NCI-H2196 treated with DMSO at 0.1 percent for 48 hours (cell line): Measurements from ENCODE around the gene ARHGAP8.
"Not testable (repeated sequence)": the region's sequence is repeated elsewhere in the genome, so short reads cannot be mapped to it uniquely, and the experiment has no call there.

Experiments
- DNase-seq: peaks from one replicate; lab custom pipeline; 2025; ENCODE audit not compliant: unreplicated experiment; lab: John Stamatoyannopoulos, UW

ARHGAP8 gene

DNA sequence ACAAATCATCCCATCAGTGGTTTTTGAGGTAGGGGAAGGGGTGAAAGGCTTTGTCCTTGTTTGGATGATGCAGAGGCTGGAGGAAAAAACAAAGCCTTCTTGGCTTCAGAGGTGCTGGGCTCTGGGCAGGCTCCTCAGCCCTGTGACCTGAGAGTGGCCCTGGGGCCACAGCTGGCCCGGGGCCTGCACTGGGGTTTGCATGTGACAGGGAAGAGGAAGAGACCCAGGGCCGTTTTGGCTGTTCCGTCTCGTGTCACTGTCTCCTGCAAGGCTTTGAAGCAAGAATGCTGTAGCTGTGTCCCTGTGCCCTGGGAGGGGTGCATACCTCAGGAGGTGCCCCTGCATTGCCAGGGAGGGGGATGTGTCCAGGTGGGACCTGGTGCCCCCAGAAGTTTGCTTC is 12.6 kb downstream of the ARHGAP8 start:
- no peak for DNase-seq

DNA sequence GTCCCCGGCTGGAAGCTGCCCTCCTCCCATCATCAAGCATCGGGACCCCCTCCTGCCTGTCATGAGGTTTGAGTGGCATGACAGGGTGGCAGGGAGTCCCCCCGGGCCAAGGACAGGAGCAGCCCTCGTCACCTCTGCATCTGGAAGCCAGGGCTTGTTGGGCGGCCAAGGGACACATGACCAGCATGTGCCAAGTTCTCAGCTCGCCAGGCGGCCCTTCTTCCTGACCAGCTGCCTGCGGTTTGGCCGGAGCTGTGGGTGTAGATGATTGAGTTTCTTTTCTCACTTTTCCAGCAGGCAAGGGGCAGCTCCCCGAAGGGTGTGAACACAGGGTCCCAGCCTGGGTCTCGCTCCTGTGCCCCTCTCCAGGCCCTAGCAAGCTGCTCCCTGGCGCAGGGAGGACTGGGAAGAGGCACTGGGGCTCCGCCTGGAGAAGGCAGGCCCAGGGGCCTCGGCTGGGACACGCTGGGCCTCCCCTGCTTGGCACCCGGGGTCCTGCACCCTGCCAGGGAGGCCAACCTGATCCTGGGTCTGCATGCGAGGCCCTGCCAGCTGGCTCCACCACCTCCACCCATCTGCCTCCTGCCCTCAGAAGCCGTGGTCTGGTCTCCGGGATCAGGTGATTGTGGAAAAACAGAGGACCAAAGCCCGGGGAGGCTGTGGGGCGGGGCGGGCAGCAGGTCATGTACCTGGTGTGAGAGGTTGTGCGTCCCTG is 13.4 kb downstream of the ARHGAP8 start:
- DNase-seq, result peak; percentile 46

DNA sequence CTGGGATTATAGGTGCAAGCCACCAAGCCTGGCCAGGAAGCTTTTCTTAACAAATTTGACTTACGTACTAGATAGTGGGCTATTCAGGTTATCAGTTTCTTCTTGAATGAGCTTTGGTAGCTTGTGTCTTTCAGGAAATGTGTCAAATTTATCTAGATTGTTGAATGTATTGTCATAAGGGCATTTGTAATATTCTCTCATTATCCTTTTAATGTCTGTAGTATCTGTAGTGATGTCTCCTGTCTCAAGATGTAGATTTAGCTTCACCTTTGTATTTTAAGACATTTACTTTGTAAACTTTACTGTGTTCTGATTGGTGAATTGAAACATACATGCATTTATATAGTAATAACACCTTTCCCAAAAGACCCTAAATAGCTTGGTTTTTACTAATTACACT is 20.7 kb downstream of the ARHGAP8 start:
- DNase-seq, result no peak

DNA sequence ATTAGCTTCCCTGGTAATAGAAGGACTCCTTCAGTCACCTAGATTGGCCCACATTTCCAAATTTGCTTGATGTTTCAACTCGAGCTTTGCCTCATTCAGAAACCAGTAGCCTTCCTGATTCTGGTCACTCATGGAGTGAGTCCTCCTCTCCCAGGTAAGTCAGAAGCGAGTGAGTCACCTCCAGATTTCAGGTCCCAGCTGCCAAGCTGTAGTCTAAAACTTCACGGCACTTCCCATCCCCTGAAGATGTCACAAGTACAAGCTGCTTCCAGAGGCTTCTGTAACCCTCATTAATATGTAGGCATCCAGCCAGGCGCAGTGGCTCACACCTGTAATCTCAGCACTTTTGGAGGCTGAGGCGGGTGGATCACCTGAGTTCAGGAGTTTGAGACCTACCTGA is 23.5 kb downstream of the ARHGAP8 start:
- no peak for DNase-seq

DNA sequence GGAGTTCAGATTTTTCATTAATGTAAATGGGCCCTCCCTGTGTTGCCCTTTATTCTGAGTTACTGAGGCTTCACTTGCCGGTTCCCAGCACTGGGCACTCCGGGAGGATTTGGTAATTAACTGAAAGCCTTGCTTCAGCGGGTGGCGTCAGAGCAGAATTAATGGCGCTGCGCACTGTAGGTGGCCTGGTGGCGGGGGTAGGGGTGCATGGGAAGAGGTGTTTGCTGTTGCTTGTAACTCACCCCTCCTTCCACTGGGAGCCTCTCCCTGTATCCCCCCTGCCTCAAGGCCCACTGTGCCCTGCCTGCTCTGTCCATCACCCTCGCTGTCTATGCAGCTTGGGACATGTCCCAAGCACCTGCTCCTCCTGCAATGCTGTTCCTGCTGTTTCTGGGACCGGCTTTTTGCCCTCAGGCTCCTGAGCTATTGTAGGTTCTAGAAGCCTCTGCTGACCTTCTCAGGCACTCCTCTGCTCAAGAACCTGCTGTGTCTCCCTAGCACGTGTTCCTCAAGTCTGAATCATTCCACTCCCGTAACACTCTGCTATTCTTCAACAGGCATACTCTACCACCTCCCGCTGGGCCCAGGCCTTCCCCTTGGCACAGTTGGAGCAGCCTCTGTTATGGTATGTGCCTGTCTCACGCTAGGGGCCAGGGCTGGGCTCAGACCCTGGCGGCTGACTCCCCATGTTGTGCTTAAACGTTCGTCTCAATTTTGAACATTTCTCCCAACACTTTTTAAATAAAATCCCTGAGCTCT is 24.4 kb downstream of the ARHGAP8 start:
- no peak for DNase-seq

DNA sequence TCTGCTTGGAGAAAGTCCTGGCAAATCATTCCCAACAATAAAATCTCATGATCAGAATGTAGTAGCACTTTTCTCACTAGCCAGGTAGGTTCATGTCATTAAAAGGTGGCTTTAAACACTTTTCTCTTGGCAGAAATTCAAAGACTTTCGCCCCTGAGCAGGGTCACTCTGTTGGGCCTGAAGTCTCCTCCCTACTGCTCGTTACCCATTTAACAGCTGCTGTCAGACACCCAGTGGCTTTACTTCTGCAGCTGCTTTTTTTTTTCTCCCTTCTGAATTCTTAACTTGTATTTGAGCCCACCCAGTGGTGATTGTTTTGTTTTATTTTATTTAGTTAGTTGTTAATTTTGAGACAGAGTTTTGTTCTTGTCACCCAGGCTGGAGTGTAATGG is 25.0 kb downstream of the ARHGAP8 start:
- DNase-seq, result no peak

DNA sequence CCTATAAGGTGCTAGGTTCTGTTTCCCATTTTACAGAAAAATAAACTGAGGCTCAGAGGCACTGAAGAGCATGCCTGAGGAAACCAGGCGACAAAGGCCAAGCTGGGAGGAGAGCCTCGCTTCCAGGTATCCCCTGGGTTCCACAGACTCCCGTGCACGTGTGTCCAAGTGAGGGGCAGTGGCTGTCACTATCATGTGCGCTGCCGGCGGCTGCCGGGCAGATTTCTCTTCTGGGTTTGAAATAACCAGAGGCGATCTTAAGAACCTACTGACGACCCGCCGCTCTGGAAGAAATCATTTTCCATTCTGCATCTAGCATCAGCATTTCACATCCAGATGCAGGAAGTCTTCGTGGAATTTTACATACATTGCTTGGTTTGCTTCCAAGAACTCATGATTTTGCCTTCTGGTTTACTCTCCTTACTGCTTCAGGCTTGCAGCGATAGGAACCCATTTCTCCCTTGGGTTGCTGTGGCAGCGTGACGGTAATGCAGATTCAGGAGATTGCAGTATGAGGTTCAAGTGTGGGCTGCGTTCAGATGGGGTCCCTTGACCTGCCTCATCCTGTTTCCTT is 28.6 kb downstream of the ARHGAP8 start:
- DNase-seq, result no peak

DNA sequence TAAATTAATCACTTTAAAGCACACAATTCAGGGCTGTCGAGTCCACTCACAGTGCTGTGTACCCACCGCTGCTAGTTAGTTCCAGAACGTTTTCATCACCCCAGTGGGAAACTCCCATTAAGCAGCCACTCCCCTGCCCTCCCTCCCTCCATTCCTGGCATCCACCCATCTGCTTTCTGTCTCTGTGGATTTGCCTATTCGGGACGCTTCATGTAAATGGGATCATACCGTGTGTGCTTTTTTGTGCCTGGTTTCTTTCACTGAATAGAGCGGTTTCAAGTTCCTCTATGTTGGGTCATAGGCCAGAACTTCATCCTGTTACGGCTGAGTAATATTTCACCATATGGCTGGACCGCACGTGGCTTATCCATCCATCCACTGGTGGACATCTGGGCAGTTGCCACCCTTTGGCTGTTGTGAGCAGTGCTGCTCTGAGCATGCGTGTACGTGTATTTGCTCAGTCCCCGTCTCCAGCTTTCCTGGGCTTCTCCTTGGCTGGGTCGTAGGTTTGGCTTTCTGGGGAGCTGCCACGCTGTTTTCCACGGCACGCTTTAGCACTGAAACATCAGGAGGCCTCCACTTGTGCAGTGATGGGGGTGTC is 30.1 kb downstream of the ARHGAP8 start:
- DNase-seq, result no peak

DNA sequence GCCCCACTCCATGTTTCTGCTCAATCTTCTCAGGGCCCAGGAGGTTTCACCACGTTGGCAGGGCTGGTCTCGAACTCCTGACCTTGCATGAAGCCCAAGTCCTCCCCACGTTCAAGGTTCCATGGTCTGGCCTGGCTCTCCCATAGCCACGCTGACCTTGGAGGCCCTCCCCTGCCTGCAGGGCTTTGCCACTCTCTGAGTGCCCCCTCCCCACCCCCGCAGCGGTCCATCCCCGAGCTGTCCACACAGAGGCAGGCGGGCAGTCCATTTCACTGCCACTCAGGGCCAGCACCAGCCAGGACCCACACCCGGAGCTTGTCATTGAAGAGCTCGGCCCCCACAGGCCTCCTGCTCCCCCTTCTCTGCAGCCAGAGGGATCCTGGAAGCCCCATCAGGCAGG is 30.7 kb downstream of the ARHGAP8 start:
- no peak for DNase-seq

DNA sequence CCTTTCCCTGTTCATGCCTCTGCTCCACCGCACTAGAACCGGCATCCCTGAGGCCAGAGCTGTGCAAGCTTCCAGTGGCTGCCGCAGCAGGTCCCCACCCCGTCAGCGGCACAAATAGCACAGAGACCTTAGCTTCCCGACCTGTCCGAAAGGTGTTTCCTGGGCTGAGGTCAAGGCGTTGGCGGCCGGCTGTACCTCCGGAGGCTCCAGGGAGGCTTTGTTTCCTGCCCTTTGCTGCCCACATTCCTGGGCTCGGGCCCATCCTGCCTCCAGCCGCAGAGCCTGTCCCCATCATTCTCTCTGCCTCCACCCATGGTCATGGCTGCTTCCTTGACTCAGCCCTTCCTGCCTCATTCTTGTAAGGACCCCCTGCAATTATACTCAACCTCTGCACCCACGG is 31.2 kb downstream of the ARHGAP8 start:
- DNase-seq, result no peak

DNA sequence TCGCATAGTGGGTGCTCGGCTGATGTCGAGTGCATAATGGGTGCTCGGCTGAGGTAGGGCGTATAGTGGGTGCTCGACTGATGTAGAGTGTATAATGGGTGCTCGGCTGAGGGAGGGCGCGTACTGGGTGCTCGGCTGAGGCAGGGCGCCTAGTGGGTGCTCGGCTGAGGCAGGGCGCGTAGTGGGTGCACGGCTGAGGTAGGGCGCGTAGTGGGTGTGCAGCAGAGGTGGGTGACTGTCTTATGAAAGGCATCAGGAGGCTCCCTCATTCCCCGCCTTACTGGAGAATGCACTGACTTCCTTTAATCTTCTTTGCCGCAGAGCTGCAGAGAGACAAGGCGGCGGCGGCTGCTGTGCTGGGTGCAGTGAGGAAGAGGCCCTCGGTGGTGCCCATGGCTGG is 33.8 kb downstream of the ARHGAP8 start:
- DNase-seq, result no peak

DNA sequence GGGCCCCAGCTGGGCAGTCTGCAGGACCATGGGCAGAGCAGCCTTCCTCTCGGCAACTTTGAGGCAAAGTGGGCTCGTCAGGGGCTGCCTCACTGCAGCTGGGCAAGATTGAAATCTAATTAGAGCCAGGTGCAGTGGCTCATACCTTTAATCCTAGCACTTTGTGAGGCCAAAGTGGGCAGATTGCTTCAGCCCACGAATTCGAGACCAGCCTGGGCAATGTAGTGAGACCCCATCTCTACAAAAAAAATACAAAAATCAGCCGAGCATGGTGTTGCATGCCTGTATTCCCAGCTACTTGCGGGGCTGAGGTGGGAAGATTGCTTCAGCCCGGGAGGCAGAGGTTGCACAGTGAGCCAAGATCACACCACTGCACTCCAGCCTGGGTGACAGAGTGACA is 34.2 kb downstream of the ARHGAP8 start:
- DNase-seq, result no peak

DNA sequence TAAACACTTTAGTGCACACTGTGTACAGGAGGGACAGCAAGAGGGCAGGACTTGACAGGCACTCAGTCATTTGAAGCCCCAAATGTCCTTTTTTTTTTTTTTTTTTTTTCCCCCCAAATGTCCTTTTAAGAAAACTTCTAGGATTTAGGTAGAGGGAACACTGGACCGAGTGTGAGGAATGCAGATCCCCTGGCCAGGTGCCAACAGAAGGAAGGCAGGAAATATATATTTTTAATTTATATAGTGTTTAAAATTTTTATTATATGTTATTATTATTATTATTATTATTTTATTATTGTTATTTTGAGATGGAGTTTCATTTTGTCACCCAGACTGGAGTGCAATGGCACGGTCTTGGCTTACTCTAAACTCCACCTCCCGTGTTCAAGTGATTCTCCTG is 35.5 kb downstream of the ARHGAP8 start:
- DNase-seq, result no peak

DNA sequence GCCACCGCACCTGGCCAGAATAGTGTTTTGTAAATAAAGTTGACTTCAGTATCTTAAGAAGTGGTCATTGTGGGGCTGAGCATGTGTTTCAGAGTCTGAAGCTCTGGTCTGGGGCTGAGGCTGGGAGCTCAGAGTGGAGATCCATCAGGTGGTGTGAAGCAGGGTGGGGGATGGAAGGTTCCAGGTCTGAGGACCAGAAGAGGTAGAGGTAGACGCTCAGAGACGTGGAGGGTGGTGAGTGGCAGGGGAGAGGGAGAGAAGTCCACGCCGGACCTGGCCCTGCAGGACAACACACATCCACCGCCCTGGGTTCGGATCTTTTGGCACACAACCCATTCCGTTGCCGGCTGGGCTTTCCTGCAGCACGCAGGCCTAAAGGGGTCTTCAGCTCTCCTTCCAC is 40.7 kb downstream of the ARHGAP8 start:
- no peak for DNase-seq

DNA sequence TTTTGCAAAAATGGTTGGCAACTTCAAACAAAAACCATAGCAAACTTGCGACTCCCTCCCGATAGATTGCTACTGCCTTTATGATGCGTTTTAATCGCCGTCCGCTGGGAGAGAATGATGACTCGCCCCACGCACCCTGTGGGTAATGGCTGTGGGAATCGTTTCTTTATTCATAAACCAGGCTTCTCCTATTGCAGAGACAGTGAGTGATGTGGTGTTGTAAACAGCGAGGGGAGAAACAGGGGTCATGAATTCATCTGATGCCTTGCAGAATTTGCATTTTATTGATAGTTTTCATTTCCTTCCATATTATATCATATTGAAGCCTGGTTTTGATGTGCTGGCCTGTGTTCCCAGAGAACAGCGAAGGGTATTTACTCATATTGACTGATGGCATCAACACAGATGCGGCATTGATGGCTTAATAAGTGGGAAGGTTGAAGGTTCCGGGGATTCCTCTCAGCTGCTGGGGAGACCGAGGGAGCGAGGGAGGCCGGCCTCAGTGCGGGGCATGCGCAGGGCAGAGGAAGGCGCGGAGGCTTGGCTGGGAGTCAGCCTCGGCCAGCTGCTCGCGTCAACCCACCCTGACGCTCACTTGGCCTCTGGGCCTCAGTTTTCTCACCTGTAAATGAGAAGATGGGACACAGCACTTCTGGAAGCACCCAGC is 41.3 kb downstream of the ARHGAP8 start:
- DNase-seq, result no peak

DNA sequence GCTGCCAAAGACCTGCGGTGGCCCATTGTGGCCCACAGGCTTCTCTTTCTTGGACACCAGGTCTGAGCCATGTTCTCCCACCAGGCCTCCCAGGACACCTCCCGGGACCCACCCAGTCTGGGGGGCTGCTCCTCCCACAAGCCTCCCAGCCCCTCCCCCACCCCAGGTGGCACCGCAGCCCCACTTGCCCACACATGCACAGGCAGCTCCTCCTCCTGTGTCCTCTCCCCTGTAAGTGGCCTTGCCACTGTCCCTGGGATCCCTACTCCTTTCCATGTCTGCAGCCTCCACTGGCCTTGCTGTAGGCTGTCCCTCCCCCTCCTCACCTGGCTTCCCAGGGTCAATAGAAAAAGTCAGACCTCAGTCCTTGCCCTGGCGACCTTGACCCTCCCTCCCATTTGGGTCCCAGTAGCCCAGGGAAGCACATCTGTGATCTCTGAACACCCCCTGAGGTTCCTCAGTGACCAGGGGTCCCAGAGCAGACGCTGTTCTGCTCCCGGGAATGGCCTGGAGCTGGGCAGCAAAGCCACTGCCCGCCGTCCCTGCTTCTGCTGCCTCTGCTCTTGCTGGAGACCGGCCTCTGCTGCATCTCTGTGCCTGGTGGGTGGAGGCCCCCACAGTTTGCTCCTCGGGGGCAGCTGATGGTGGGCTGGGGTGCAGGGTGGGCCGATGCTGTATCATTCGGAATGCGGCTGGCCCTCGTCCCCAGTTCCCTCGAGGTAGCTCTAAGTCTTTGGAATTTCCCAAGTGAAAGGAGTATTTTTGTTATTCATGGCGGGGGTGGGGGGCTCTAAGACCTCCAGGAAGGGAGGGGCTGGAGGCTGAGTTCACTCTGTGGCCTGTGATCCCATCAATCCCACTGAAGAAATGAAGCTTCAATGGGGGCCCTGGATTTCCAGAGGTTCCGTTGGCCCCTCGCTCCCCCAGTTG is 43.6 kb downstream of the ARHGAP8 start:
- no peak for DNase-seq

DNA sequence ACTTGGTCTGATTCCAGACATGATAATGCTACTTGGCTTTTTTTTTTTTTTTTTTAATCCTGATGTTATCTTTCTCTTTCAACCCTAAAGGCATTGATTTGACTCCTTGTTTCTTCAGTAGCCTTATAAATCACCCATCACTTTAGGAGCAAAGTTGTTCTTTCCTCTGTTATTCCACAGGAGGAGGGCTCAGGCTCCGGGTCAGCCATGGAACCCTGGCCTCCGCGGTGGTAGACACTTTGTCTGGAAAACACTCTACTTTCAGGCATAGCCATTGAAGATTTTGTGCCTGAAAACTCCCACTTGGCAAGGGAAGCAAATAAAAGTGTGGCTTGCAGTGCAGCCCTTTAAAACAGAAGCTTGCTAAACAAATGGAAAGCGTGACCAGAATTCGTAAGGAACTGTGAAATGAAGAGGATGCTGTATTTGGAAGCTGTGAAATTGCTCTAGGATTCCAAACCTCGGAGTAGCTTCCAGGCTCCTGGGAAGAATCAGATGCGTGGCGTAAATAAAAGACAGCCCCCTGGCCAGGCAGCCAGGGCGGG is 44.9 kb downstream of the ARHGAP8 start:
- no peak for DNase-seq

DNA sequence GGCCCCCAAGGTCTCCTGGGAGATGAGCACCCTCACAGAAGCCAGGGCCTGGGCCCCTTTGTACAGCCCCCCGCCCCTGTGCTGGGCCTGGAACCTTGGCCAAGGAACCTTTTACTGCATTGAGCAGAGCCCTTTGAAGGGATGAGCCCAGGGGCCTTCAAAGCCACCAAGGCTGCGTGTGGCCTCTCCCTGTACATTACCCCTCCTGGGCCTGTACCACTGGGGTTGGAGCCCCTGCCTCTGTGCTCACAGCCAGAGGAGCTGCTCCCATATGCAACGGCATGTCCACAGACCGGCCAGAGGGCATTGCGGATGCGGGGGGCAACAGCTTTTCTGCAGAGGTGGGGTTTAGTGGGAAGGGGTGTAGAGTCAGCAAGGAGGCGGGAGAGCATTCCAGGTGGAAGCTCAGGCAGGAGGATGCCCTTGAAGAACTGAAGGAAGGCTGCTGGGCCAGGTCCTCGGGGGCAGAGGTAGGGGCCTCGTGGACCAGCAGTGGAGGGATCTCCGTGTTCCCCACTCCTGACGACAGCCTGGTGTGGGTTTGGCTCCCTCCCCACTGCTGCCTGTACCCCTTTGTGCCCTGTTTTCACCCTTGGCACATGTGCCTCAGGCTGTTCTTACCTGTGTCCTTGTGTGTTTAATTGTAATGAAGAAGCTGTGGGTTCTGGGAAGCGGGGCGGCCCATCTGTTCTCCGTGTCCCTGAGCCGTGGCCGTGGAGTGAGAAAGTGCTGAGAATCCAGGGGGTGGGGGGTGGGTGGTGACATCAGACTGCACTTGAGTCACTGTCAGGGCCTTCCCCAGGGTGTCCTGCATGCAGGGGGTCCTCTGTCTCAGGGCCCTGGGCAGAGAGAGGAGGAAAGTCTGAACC is 46.9 kb downstream of the ARHGAP8 start:
- DNase-seq, result no peak

DNA sequence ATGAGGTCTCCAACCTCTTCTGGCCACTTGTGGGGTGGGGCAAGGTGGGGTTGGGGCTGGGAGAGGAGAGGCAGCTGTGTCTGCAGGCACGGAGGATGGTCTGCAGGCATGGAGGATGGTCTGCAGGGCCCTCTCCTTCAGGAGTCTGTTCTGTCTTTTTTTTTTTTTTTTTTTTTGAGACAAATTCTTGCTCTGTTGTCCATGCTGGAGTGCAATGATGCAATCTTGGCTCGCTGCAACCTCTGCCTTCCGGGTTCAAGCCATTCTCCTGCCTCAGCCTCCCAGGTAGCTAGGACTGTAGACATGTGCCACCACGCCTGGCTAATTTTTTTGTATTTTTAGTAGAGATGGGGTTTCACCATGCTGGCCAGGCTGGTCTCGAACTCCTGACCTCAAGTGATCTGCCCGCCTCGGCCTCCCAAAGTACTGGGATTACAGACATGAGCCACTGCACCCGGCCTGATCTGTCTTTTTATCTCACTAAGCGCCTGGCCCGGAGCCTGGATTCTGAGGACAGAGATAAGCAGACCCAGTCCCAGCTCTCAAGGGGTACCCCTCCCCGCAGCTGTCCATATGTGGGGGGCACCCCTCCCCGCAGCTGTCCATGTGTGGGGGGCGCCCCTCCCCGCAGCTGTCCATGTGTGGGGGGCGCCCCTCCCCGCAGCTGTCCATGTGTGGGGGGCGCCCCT is 47.7 kb downstream of the ARHGAP8 start:
- not testable (repeated sequence) for DNase-seq
